H1 (cell line): Measurements from ENCODE around the gene KATNBL1. TPM values are rescaled to one million over a fixed set of nuclear protein-coding genes. Genes with fewer than 3 reads are reported as not detected.

Experiments
- CTCF ChIA-PET: fragments of 300-600 bp; sonication (Branson Sonifier 250); formaldehyde crosslinking; loops from one replicate; lab custom pipeline; 2021; ENCODE audit not compliant: partially characterized antibody; lab: Charles Lee
- POLR2A ChIA-PET: fragments of 300-600 bp; sonication (Branson Sonifier 250); formaldehyde crosslinking; loops from one replicate; lab custom pipeline; 2021; ENCODE audit warnings: inconsistent platforms; ENCODE audit not compliant: partially characterized antibody; lab: Charles Lee
- DNase-seq, 2 experiments: peaks; one replicate each; pipeline versions ENCODE4 v3.0.0 to v3.0.0-alpha.2; 2010 to 2022; ENCODE audit warnings: low spot score in 2 of 2, low read depth in 1 of 2, mixed read lengths in 1 of 2
- FAIRE-seq: peaks from 2 replicates; lab custom pipeline; 2011; peaks lifted over from hg19 to GRCh38; lab: Jason Lieb, UNC
- H2AFZ ChIP-seq: 2 replicates; pipeline ENCODE4 v1.8.1; 2012; ENCODE audit warnings: low read length, inconsistent platforms
- H2AK5ac ChIP-seq: 2 replicates; pipeline ENCODE4 v1.6.1; 2013; ENCODE audit warnings: low read depth, low read length
- H2BK120ac ChIP-seq: replicated peaks from 2 replicates; pipeline ENCODE3; 2013; ENCODE audit warnings: low read depth, low read length, inconsistent platforms
- H2BK12ac ChIP-seq: 2 replicates; pipeline ENCODE4 v1.6.1; 2013; ENCODE audit warnings: low read depth, low read length
- H2BK15ac ChIP-seq: 2 replicates; pipeline ENCODE4 v1.6.1; 2013; ENCODE audit warnings: low read length
- H2BK20ac ChIP-seq: 2 replicates; pipeline ENCODE4 v1.6.1; 2013; ENCODE audit warnings: low read length
- H2BK5ac ChIP-seq: 2 replicates; pipeline ENCODE4 v1.6.1; 2013; ENCODE audit warnings: low read depth, low read length
- H3K14ac ChIP-seq: 2 replicates; pipeline ENCODE4 v1.6.1; 2013; ENCODE audit warnings: inconsistent platforms; ENCODE audit not compliant: insufficient read length
- H3K18ac ChIP-seq: 2 replicates; pipeline ENCODE4 v1.6.1; 2013; ENCODE audit warnings: low read length; ENCODE audit errors: extremely low read depth
- H3K23ac ChIP-seq: 2 replicates; pipeline ENCODE4 v1.6.1; 2013; ENCODE audit warnings: inconsistent platforms; ENCODE audit not compliant: insufficient read length
- H3K23me2 ChIP-seq: 2 replicates; pipeline ENCODE4 v1.6.1; 2013; ENCODE audit warnings: low read depth, low read length
- H3K27ac ChIP-seq: 2 replicates; pipeline ENCODE4 v1.6.1; 2011; ENCODE audit warnings: low read depth, low read length, inconsistent platforms
- H3K27me3 ChIP-seq, 4 experiments: replicated peaks in 1 of 4; 1 replicate in 1 of 4; 2 replicates in 3 of 4; pipeline versions ENCODE4 v1.6.1 to v1.8.1; 2011 to 2013; ENCODE audit warnings: low read length in 3 of 4, mild to moderate bottlenecking in 3 of 4, inconsistent platforms in 2 of 4, mixed read lengths in 2 of 4, moderate library complexity in 1 of 4; ENCODE audit not compliant: control insufficient read depth in 3 of 4, insufficient read depth in 3 of 4; ENCODE audit errors: extremely low read depth in 1 of 4
- H3K36me3 ChIP-seq, 4 experiments: 2 replicates each; pipeline versions ENCODE4 v1.6.1 to v1.8.1; 2011 to 2013; ENCODE audit warnings: mild to moderate bottlenecking in 4 of 4, low read length in 3 of 4, moderate library complexity in 2 of 4, control low read depth in 1 of 4, inconsistent platforms in 1 of 4; ENCODE audit not compliant: insufficient read depth in 4 of 4, control insufficient read depth in 2 of 4
- H3K4ac ChIP-seq: replicated peaks from 2 replicates; pipeline ENCODE3; 2013; ENCODE audit warnings: low read length, low read depth, mixed read lengths, inconsistent platforms; ENCODE audit not compliant: insufficient read length
- H3K4me1 ChIP-seq, 4 experiments: replicated peaks in 1 of 4; 1 replicate in 1 of 4; 2 replicates in 3 of 4; pipeline versions ENCODE4 v1.6.1 to v1.8.1; 2011 to 2013; ENCODE audit warnings: low read length in 3 of 4, inconsistent platforms in 2 of 4, mixed read lengths in 1 of 4; ENCODE audit not compliant: insufficient read depth in 4 of 4, control insufficient read depth in 3 of 4
- H3K4me2 ChIP-seq, 2 experiments: 2 replicates each; pipeline versions ENCODE4 v1.6.1 to v1.8.1; 2011 to 2013; ENCODE audit warnings: low read depth in 2 of 2, low read length in 2 of 2, control low read depth in 1 of 2, inconsistent platforms in 1 of 2, mild to moderate bottlenecking in 1 of 2; ENCODE audit not compliant: insufficient read depth in 1 of 2
- H3K4me3 ChIP-seq, 4 experiments: fragments of 200-600, 300-600 bp in 1 of 4; sonication (generic), shearing (Covaris generic), sonication (Bioruptor Twin) in 1 of 4; 2 replicates each; pipeline versions ENCODE4 v1.5.1 to v1.8.1; 2011 to 2016; ENCODE audit warnings: low read length in 4 of 4, low read depth in 3 of 4, control low read depth in 2 of 4, inconsistent platforms in 2 of 4, mild to moderate bottlenecking in 2 of 4, mixed read lengths in 1 of 4, moderate library complexity in 1 of 4; ENCODE audit not compliant: insufficient read depth in 2 of 4; ENCODE audit errors: extremely low read depth in 1 of 4
- H3K56ac ChIP-seq: replicated peaks from 2 replicates; pipeline ENCODE3; 2013; ENCODE audit warnings: low read depth, mild to moderate bottlenecking, mixed read lengths, low read length, inconsistent platforms; ENCODE audit not compliant: insufficient read length
- H3K79me1 ChIP-seq: 2 replicates; pipeline ENCODE4 v1.6.1; 2013; ENCODE audit warnings: low read depth, low read length, control low read depth
- H3K79me2 ChIP-seq, 2 experiments: 2 replicates each; pipeline versions ENCODE4 v1.6.1 to v1.8.1; 2012 to 2013; ENCODE audit warnings: low read length in 2 of 2, mild to moderate bottlenecking in 2 of 2, inconsistent platforms in 1 of 2; ENCODE audit not compliant: insufficient read depth in 2 of 2, control insufficient read depth in 1 of 2
- H3K9ac ChIP-seq, 4 experiments: replicated peaks in 1 of 4; 1 replicate in 1 of 4; 2 replicates in 3 of 4; pipeline versions ENCODE4 v1.6.1 to v1.8.1; 2011 to 2013; ENCODE audit warnings: low read depth in 3 of 4, low read length in 3 of 4, control low read depth in 2 of 4, mild to moderate bottlenecking in 2 of 4, moderate library complexity in 2 of 4, inconsistent platforms in 1 of 4; ENCODE audit errors: extremely low read depth in 1 of 4
- H3K9me3 ChIP-seq, 2 experiments: 2 replicates each; pipeline versions ENCODE4 v1.6.1 to v1.8.1; 2012 to 2013; ENCODE audit warnings: mild to moderate bottlenecking in 2 of 2, moderate library complexity in 2 of 2, control low read depth in 1 of 2, inconsistent platforms in 1 of 2, low read depth in 1 of 2, low read length in 1 of 2, mixed read lengths in 1 of 2; ENCODE audit not compliant: insufficient read depth in 2 of 2
- H4K20me1 ChIP-seq, 2 experiments: replicated peaks in 1 of 2; 2 replicates each; pipeline versions ENCODE3 to v1.8.1; 2011 to 2013; ENCODE audit warnings: inconsistent platforms in 2 of 2, low read length in 2 of 2, mild to moderate bottlenecking in 1 of 2; ENCODE audit not compliant: insufficient read depth in 2 of 2, control insufficient read depth in 1 of 2
- H4K5ac ChIP-seq: 2 replicates; pipeline ENCODE4 v1.6.1; 2013; ENCODE audit warnings: low read length, low read depth, mixed read lengths, inconsistent platforms; ENCODE audit not compliant: insufficient read length
- H4K8ac ChIP-seq: 2 replicates; pipeline ENCODE4 v1.8.0; 2013; ENCODE audit warnings: mild to moderate bottlenecking, moderate library complexity, low read length, inconsistent platforms; ENCODE audit not compliant: insufficient read depth; ENCODE audit errors: extremely low read depth
- H4K91ac ChIP-seq: replicated peaks from 2 replicates; pipeline ENCODE3; 2013; ENCODE audit warnings: low read length, mixed read lengths, inconsistent platforms; ENCODE audit not compliant: insufficient read length
- BCL11A ChIP-seq, 2 experiments: IDR thresholded peaks; one replicate each; pipeline ENCODE4 v1.6.1; 2011; ENCODE audit warnings: low read depth in 2 of 2, low read length in 2 of 2, mild to moderate bottlenecking in 2 of 2
- BRCA1 ChIP-seq: IDR thresholded peaks from 2 replicates; pipeline ENCODE4 v1.6.1; 2012; ENCODE audit warnings: low read depth, low read length, improper control_type of control experiment
- CHD1 ChIP-seq: IDR thresholded peaks from 2 replicates; pipeline ENCODE4 v1.6.1; 2012; ENCODE audit warnings: low read depth, low read length, improper control_type of control experiment
- E2F6 ChIP-seq: IDR thresholded peaks from 2 replicates; pipeline ENCODE4 v1.6.1; 2012; ENCODE audit warnings: inconsistent platforms
- POLR2AphosphoS5 ChIP-seq: IDR thresholded peaks from 2 replicates; pipeline ENCODE4 v1.6.1; 2011; ENCODE audit warnings: low read depth, low read length
- POU5F1 ChIP-seq: IDR thresholded peaks from 2 replicates; pipeline ENCODE4 v1.6.1; 2011; ENCODE audit warnings: low read depth, mild to moderate bottlenecking, low read length, moderate library complexity
- RFX5 ChIP-seq: IDR thresholded peaks from 2 replicates; pipeline ENCODE4 v1.6.1; 2011; ENCODE audit warnings: low read depth, low read length, improper control_type of control experiment, borderline replicate concordance
- RNF2 ChIP-seq: fragments of 200-900, 300-1000 bp; sonication (generic); IDR thresholded peaks from 2 replicates; pipeline ENCODE4 v1.7.1; 2016; ENCODE audit warnings: borderline replicate concordance, low read depth, mild to moderate bottlenecking, antibody characterized with exemption, low read length; ENCODE audit not compliant: poor library complexity, severe bottlenecking; ENCODE audit errors: missing control alignments
- TAF7 ChIP-seq: optimal IDR thresholded peaks from 2 replicates; pipeline ENCODE3; 2011; ENCODE audit warnings: low read depth, mild to moderate bottlenecking, inconsistent platforms, low read length, moderate library complexity, borderline replicate concordance
- polyA plus RNA-seq, 7 experiments: library from polyadenylated mRNA; depleted of rRNA in 3 of 7; stranded (reverse) in 5 of 7; unstranded in 2 of 7; fragments of >200 nt in 5 of 7; fragments of 200-250 nt in 2 of 7; gene quantifications; 1 replicate in 5 of 7; 2 replicates in 1 of 7; 4 replicates in 1 of 7; pipeline versions ENCODE4 v1.2.1 to v1.2.3, GENCODE V29; 2011 to 2013; ENCODE audit warnings: missing spikeins in 2 of 7, mixed read lengths in 2 of 7
- total RNA-seq: library from RNA; stranded (reverse); fragmentation: NEBNext Ultra II Directional; extraction: Animal tissue kit (Norgen Biotek cat#: 25700); gene quantifications from 2 replicates; pipeline ENCODE4 v1.2.1, GENCODE V29; 2021

Gene KATNBL1
- total and polyA plus RNA-seq, 2 of the 8 experiments (the other 6 are each of a cell fraction or from before 2014, with no cell fraction given), result 14.2 to 51.4 TPM

- no peak overlapping the region for H3K4ac ChIP-seq
- no peaks in the 10 kb centered on the region for H3K79me1 ChIP-seq
- peaks cover 0 to 9% (median 0%) of the 10 kb centered on the region in 4 experiments; a peak in 4 of 8 replicates for H3K36me3 ChIP-seq
- H4K91ac ChIP-seq, result no peak overlapping the region
- FAIRE-seq (no peak), DNase-seq (no peak)
- no peak overlapping the region for H3K56ac ChIP-seq
- H3K4me1 ChIP-seq, result no peaks in the 10 kb centered on the region
- POLR2A ChIA-PET, result no interaction called here
- H3K4me2 ChIP-seq, result no peak overlapping the region
- no peaks in the 10 kb centered on the region for H3K79me2 ChIP-seq
- H2BK15ac ChIP-seq, result no peak overlapping the region
- H3K4me3 ChIP-seq, result no peak overlapping the region
- no peak overlapping the region for H3K14ac ChIP-seq
- no peaks in the 10 kb centered on the region for H3K23me2 ChIP-seq
- TF ChIP-seq TAF7 (no peak), RFX5 (no peak), CHD1 (no peak), POU5F1 (no peak), RNF2 (no peak), E2F6 (no peak), BCL11A (IDR thresholded peaks at IDR 0.05; ENCODE audit: low read depth in 2 of 2, low read length in 2 of 2) (no peak), BRCA1 (no peak), POLR2AphosphoS5 (no peak)
- no peak overlapping the region for H2BK12ac ChIP-seq
- H3K23ac ChIP-seq, result no peak overlapping the region
- H4K8ac ChIP-seq, result no peak overlapping the region
- no peak overlapping the region for H2BK120ac ChIP-seq
- H2AK5ac ChIP-seq, result no peak overlapping the region
- no peaks in the 10 kb centered on the region for H3K27me3 ChIP-seq
- H2BK5ac ChIP-seq, result no peak overlapping the region
- no peak overlapping the region for H4K5ac ChIP-seq
- H3K9me3 ChIP-seq, result no peaks in the 10 kb centered on the region
- H2AFZ ChIP-seq, result no peak overlapping the region
- no peak overlapping the region for H2BK20ac ChIP-seq
- no peaks in the 10 kb centered on the region for H4K20me1 ChIP-seq
- CTCF ChIA-PET, result interaction anchor here (0.6 to 1.1 kb wide), 4 partner anchors 9 to 86 kb away, joined by 3 to 4 read pairs (median 4); no protein-coding TSS in a partner anchor
- no peak overlapping the region for H3K27ac ChIP-seq
- H3K18ac ChIP-seq, result no peak overlapping the region
- H3K9ac ChIP-seq, result no peak overlapping the region
These were observed 42.6 kb upstream of the KATNBL1 start for GRCh38 chr15:34252545-34252944.
